Common myeloid progenitor, CD34-positive (primary cell): Measurements from ENCODE around the gene RAPGEF3.

Experiments
- CTCF ChIA-PET: fragments of 350-600 bp; sonication (Branson Sonifier 250); formaldehyde crosslinking; loops from one replicate; lab custom pipeline; 2021; ENCODE audit warnings: antibody characterized with exemption; lab: Charles Lee
- POLR2A ChIA-PET: fragments of 350-600 bp; sonication (Branson Sonifier 250); formaldehyde crosslinking; loops from one replicate; lab custom pipeline; 2021; ENCODE audit warnings: antibody characterized with exemption; lab: Charles Lee
- DNase-seq, 3 donors: peaks; one replicate each; pipeline versions ENCODE4 v3.0.0 to v3.0.0-alpha.2; 2013
- H3K27ac ChIP-seq, 2 experiments: 1 replicate in 1 of 2; 2 replicates in 1 of 2; pipeline ENCODE4 v1.7.0; 2013; ENCODE audit warnings: inconsistent platforms in 2 of 2, low read length in 2 of 2, mild to moderate bottlenecking in 2 of 2, low read depth in 1 of 2, moderate library complexity in 1 of 2; ENCODE audit not compliant: severe bottlenecking in 2 of 2, insufficient read depth in 1 of 2, poor library complexity in 1 of 2
- H3K27me3 ChIP-seq, 5 experiments: replicated peaks in 2 of 5; 1 replicate in 3 of 5; 2 replicates in 2 of 5; pipeline versions ENCODE4 v1.6.1 to v1.7.0; 2013; ENCODE audit warnings: low read length in 4 of 5, mild to moderate bottlenecking in 2 of 5, moderate library complexity in 2 of 5, inconsistent platforms in 1 of 5; ENCODE audit not compliant: insufficient read depth in 5 of 5, control insufficient read depth in 4 of 5
- H3K36me3 ChIP-seq, 4 experiments: 1 replicate in 2 of 4; 2 replicates in 2 of 4; pipeline versions ENCODE4 v1.6.1 to v1.7.0; 2013; ENCODE audit warnings: low read length in 3 of 4, control low read depth in 1 of 4, mild to moderate bottlenecking in 1 of 4; ENCODE audit not compliant: control insufficient read depth in 4 of 4, insufficient read depth in 4 of 4
- H3K4me1 ChIP-seq, 4 experiments: 1 replicate in 3 of 4; 2 replicates in 1 of 4; pipeline versions ENCODE4 v1.6.1 to v1.7.1; 2013; ENCODE audit warnings: low read length in 3 of 4, mild to moderate bottlenecking in 3 of 4, control low read depth in 1 of 4, inconsistent platforms in 1 of 4, moderate library complexity in 1 of 4; ENCODE audit not compliant: control insufficient read depth in 4 of 4, insufficient read depth in 4 of 4; ENCODE audit errors: control extremely low read depth in 1 of 4
- H3K4me3 ChIP-seq, 7 experiments: 1 replicate in 4 of 7; 2 replicates in 3 of 7; pipeline versions ENCODE4 v1.5.1 to v1.7.0; 2013; ENCODE audit warnings: mild to moderate bottlenecking in 7 of 7, low read length in 6 of 7, moderate library complexity in 6 of 7, inconsistent platforms in 2 of 7, low read depth in 2 of 7, control low read depth in 1 of 7; ENCODE audit not compliant: insufficient read depth in 4 of 7, control insufficient read depth in 1 of 7; ENCODE audit errors: extremely low read depth in 1 of 7
- H3K9me3 ChIP-seq, 5 experiments: 1 replicate in 4 of 5; 2 replicates in 1 of 5; pipeline versions ENCODE4 v1.6.1 to v1.7.1; 2013; ENCODE audit warnings: low read length in 4 of 5, mild to moderate bottlenecking in 2 of 5, inconsistent platforms in 1 of 5, low read depth in 1 of 5, moderate library complexity in 1 of 5; ENCODE audit not compliant: control insufficient read depth in 4 of 5, insufficient read depth in 2 of 5; ENCODE audit errors: control extremely low read depth in 1 of 5
- WGBS: methylation state at CpG from one replicate; pipeline ENCODE4 v1.1.5; 2013; ENCODE audit not compliant: insufficient coverage; 5-methylcytosine and 5-hydroxymethylcytosine counted together

Gene RAPGEF3

DNA sequence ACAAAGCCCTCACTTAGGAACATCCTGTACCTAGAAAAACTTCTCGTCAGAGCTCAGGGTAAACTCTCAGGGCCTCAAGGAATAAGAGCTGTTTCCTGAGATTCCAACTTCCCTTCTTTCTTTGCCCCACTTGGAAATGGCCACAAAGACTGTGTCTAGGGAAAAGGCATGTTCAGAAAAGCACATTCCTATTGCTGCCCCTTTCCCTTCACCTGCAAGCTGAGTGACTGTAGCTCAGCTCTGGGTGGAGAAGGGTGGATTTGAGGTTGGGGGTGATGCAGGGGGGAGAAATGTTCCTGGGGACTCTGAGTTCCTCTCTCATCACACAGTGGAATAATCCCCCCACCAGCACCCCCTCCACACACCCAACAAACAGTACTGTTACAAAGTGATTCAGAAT, 40.1 kb downstream of the RAPGEF3 start:
- Histone ChIP-seq H3K36me3 (peaks cover 0 to 5% (median under 1%) of the 10 kb centered on the region in 4 experiments), H3K27ac (no peak overlapping the region), H3K27me3 (peaks cover 0 to 2% (median 0%) of the 10 kb centered on the region in 5 experiments), H3K4me1 (peaks cover 2 to 45% (median 30%) of the 10 kb centered on the region in 4 experiments), H3K9me3 (no peaks in the 10 kb centered on the region), H3K4me3 (no peak overlapping the region)
- WGBS = 100% methylated on average over 1 of the region's 1 CpG
- ChIA-PET CTCF (interaction anchor here (1.0 to 23.2 kb wide), 8 partner anchors 8 to 117 kb away, joined by 3 to 664 read pairs (median 82); partner anchors contain the start of genes RAPGEF3 and SLC48A1), POLR2A (no interaction called here)
- DNase-seq = no peak

- H3K27ac ChIP-seq = peak overlapping the region; percentile 69 to 87
- CTCF ChIA-PET = interaction anchor here (1.0 to 23.2 kb wide), 11 partner anchors 9 to 118 kb away, joined by 3 to 664 read pairs (median 9); partner anchors contain the start of genes RAPGEF3 and SLC48A1
- H3K27me3 ChIP-seq = peaks cover 0 to 2% (median 0%) of the 10 kb centered on the region in 5 experiments
- no peaks in the 10 kb centered on the region for H3K36me3 ChIP-seq
- H3K9me3 ChIP-seq = no peaks in the 10 kb centered on the region
- WGBS = 10% methylated on average over 11 of the region's 13 CpGs
- H3K4me1 ChIP-seq = peaks cover 2 to 45% (median 30%) of the 10 kb centered on the region in 4 experiments
- peak overlapping the region in 2 of 7 experiments; percentile 1 to 19 for H3K4me3 ChIP-seq
- POLR2A ChIA-PET = no interaction called here
- DNase-seq = peak; percentile 88 to 95 (median 94)
These were observed 41.1 kb downstream of the RAPGEF3 start for GRCh38 chr12:47717443-47718193.

GRCh38 chr12:47717046-47717442, 41.6 kb downstream of the RAPGEF3 start:
- ChIA-PET POLR2A (no interaction called here), CTCF (interaction anchor here (1.0 to 23.2 kb wide), 9 partner anchors 9 to 118 kb away, joined by 3 to 664 read pairs (median 55); partner anchors contain the start of genes RAPGEF3 and SLC48A1)
- H3K9me3 ChIP-seq = no peaks in the 10 kb centered on the region
- no peak overlapping the region for H3K27ac ChIP-seq
- H3K36me3 ChIP-seq = no peaks in the 10 kb centered on the region
- H3K4me1 ChIP-seq = peaks cover 2 to 44% (median 30%) of the 10 kb centered on the region in 4 experiments
- no peak overlapping the region for H3K4me3 ChIP-seq
- no peak for DNase-seq
- H3K27me3 ChIP-seq = peaks cover 0 to 2% (median 0%) of the 10 kb centered on the region in 5 experiments
- WGBS = 84% methylated on average over 6 of the region's 6 CpGs

GRCh38 chr12:47715877-47716548, 42.7 kb downstream of the RAPGEF3 start:
- H3K4me1 ChIP-seq = peaks cover 2 to 34% (median 23%) of the 10 kb centered on the region in 4 experiments
- no peaks in the 10 kb centered on the region for H3K9me3 ChIP-seq
- H3K27me3 ChIP-seq = peaks cover 0 to 2% (median 0%) of the 10 kb centered on the region in 5 experiments
- ChIA-PET CTCF (interaction anchor here (0.6 to 23.2 kb wide), 19 partner anchors 8 to 436 kb away, joined by 3 to 664 read pairs (median 7); partner anchors contain the start of genes ENDOU, RAPGEF3, RPAP3 and SLC48A1), POLR2A (no interaction called here)
- H3K36me3 ChIP-seq = no peaks in the 10 kb centered on the region
- H3K27ac ChIP-seq = no peak overlapping the region
- no peak for DNase-seq
- no peak overlapping the region for H3K4me3 ChIP-seq
- 96% methylated on average over 8 of the region's 13 CpGs for WGBS

DNA sequence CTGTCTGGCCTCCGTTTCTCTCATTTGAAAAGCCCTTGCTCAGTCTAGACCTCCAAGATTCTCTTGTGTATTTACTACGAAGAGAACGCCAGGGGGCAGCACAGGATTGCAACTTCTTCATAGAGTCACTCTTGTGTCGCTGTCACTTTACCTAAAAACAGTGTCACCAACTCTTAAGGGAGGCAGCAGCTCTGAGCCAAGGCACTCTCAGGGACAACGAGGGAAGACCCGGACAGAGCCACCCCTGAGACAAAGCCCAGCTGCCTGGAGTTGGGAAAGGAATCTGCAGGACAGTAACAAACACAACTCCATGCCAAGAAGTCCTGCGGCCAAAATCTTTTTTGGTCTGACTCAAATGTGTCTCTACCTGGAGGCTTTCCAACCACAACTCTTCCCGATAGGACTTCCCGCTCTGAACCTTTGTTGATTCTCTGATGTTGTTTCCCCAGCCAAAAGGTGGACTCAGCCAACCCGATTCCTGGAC, 43.2 kb downstream of the RAPGEF3 start:
- no peaks in the 10 kb centered on the region for H3K9me3 ChIP-seq
- POLR2A ChIA-PET = no interaction called here

DNA sequence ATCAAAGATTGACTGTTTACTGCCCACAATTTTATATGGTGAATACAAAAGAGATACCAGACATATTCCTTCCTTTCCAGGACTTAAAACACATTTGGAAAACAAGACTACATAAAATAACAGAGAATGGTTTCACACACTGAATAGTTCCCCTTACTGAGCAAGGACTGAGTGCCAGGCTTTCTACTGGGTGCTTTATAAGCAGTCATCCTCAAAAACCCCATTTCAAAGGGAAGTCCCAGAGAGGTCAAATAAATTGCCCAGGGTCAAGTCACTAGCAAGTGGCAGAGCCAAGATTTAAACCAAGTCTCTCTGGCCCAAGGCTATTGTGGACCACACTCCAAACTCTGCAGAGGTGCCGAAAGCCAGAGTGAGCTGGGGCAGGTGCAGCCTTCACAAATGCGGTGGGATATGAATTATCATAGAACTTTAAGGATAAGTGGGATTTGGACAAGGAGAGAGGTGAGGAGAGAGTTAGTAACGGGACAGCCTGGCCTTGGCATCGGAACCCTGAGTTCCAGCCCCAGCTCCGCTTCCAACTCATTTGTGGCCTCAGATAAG, 43.8 kb downstream of the RAPGEF3 start:
- ChIA-PET POLR2A (no interaction called here), CTCF (interaction anchor here (0.8 to 23.2 kb wide), 13 partner anchors 9 to 232 kb away, joined by 3 to 664 read pairs (median 10); partner anchors contain the start of genes ENDOU, RAPGEF3, RPAP3 and SLC48A1)
- Histone ChIP-seq H3K4me3 (no peak overlapping the region), H3K27ac (no peak overlapping the region), H3K9me3 (no peaks in the 10 kb centered on the region), H3K4me1 (peaks cover 5 to 38% (median 29%) of the 10 kb centered on the region in 4 experiments), H3K27me3 (no peaks in the 10 kb centered on the region), H3K36me3 (no peaks in the 10 kb centered on the region)
- WGBS = 62% methylated on average over 5 of the region's 5 CpGs
- no peak for DNase-seq

More for the DNA sequence above, 43.2 kb downstream of the RAPGEF3 start:
- Histone ChIP-seq H3K4me3 (no peak overlapping the region), H3K27ac (no peak overlapping the region), H3K27me3 (no peaks in the 10 kb centered on the region), H3K36me3 (no peaks in the 10 kb centered on the region), H3K4me1 (peaks cover 4 to 33% (median 23%) of the 10 kb centered on the region in 4 experiments)
- WGBS = 31% methylated on average over 10 of the region's 10 CpGs
- CTCF ChIA-PET = interaction anchor here (0.6 to 23.2 kb wide), 19 partner anchors 8 to 437 kb away, joined by 3 to 664 read pairs (median 5); partner anchors contain the start of genes ENDOU, RAPGEF3, RPAP3 and SLC48A1
- DNase-seq = peak; percentile 84 to 93 (median 89)
